ENCODE data around the gene RNF141. TPM values are rescaled to one million over a fixed set of nuclear protein-coding genes. Genes with fewer than 3 reads are reported as not detected.

RNF141 gene
- total RNA-seq, 2 experiments from 2014 or later: 19.4 to 20.8 TPM

DNA sequence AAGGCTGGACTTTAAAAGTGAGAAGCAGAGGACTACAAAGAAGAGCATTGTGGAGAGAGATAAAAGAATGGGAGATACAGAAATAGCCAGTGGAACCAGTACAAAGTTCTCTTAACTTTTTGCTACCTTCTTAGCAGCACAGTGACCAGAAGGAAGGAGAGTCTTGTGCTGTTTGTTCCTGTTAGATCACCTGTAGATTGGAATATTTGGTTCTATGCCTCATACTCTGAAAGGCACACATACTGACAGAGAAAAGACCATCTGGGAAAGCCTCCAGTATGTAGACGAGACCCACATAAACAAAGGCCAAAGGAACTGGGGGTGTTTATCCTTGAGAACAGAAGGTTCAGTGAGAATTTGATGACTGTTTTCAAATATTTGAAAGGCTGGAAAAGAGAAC lies 18.7 kb downstream of the RNF141 start:
- H3K4me3 Mint-ChIP-seq: no peak overlapping the region
- ChIA-PET CTCF (interaction anchor here (1.5 to 3.2 kb wide), 2 partner anchors 15 to 19 kb away, joined by 3 to 23 read pairs; partner anchors contain the start of gene RNF141), POLR2A (no interaction called here)
- TF ChIP-seq, protein P1, sequence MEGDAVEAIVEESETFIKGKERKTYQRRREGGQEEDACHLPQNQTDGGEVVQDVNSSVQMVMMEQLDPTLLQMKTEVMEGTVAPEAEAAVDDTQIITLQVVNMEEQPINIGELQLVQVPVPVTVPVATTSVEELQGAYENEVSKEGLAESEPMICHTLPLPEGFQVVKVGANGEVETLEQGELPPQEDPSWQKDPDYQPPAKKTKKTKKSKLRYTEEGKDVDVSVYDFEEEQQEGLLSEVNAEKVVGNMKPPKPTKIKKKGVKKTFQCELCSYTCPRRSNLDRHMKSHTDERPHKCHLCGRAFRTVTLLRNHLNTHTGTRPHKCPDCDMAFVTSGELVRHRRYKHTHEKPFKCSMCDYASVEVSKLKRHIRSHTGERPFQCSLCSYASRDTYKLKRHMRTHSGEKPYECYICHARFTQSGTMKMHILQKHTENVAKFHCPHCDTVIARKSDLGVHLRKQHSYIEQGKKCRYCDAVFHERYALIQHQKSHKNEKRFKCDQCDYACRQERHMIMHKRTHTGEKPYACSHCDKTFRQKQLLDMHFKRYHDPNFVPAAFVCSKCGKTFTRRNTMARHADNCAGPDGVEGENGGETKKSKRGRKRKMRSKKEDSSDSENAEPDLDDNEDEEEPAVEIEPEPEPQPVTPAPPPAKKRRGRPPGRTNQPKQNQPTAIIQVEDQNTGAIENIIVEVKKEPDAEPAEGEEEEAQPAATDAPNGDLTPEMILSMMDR (IDR thresholded peaks at IDR 0.05): no peak
- ATAC-seq: no peak
- H3K27ac Mint-ChIP-seq: no peak overlapping the region
- no peak for DNase-seq
- peaks cover 20% of the 10 kb centered on the region for H3K36me3 Mint-ChIP-seq (ENCODE audit: low read depth)
- H3K4me1 Mint-ChIP-seq (ENCODE audit: low read depth): peaks cover 15% of the 10 kb centered on the region
- H3K27me3 Mint-ChIP-seq: no peaks in the 10 kb centered on the region
- no peaks in the 10 kb centered on the region for H3K9me3 Mint-ChIP-seq
- intact Hi-C loops (cut with micrococcal nuclease): loop anchor here (10.0 kb wide), 2 partner anchors 107 to 213 kb away; no protein-coding TSS in a partner anchor

DNA sequence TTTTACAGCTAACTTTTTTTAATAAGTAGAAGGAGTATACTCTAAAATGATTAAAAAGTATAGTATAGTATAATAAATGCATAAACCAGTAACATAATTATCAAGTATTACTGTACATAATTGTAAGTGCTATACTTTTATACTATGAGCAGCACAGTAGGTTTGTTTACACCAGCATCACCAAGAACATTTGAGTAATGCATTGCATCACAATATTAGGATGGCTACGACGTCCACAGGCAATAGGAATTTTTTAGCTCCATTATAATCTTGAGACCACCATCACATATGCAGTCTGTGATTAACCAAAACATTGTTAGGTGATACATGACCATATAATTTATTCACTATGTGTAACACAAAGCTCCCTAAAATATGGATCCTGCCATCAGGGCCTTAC lies 20.4 kb downstream of the RNF141 start:
- peaks cover 2% of the 10 kb centered on the region for H3K4me1 Mint-ChIP-seq (ENCODE audit: low read depth)
- no peaks in the 10 kb centered on the region for H3K27me3 Mint-ChIP-seq
- H3K27ac Mint-ChIP-seq: no peak overlapping the region
- no peaks in the 10 kb centered on the region for H3K9me3 Mint-ChIP-seq
- intact Hi-C loops (cut with micrococcal nuclease): loop anchor here (10.0 kb wide), 2 partner anchors 106 to 214 kb away; no protein-coding TSS in a partner anchor
- ATAC-seq (no peak), DNase-seq (no peak)
- TF ChIP-seq, protein P1 (IDR thresholded peaks at IDR 0.05): no peak
- H3K36me3 Mint-ChIP-seq (ENCODE audit: low read depth): peaks cover 19% of the 10 kb centered on the region
- ChIA-PET POLR2A (interaction anchor here (1.0 kb wide), 1 partner anchor 20 kb away, joined by 3 read pairs; the partner anchor contains the start of gene RNF141), CTCF (interaction anchor here (1.0 to 3.2 kb wide), 5 partner anchors 16 to 154 kb away, joined by 3 to 23 read pairs (median 4); partner anchors contain the start of gene RNF141)
- H3K4me3 Mint-ChIP-seq: no peak overlapping the region

DNA sequence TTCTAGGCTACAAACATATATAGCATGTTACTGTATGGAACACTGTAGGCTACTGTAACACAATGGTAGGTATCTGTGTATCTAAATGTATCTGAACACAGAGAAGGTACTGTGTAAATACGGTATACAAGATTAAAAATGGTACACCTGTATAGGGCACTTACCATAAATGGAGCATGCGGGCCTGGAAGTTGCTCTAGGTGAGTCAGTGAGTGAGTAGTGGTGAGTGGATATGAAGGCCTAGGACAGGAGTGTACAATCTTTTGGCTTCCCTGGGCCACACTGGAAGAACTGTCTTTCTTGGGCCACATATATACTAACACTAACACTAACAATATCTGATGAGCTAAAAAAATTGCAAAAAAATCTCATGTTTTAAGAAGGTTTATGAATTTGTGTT lies 21.4 kb downstream of the RNF141 start:
- Mint-ChIP-seq H3K36me3 (ENCODE audit: low read depth) (peaks cover 15% of the 10 kb centered on the region), H3K27ac (no peak overlapping the region), H3K9me3 (no peaks in the 10 kb centered on the region), H3K4me1 (ENCODE audit: low read depth) (no peaks in the 10 kb centered on the region), H3K4me3 (no peak overlapping the region), H3K27me3 (no peaks in the 10 kb centered on the region)
- ChIA-PET POLR2A (interaction anchor here (1.0 kb wide), 1 partner anchor 21 kb away, joined by 3 read pairs; the partner anchor contains the start of gene RNF141), CTCF (interaction anchor here (0.9 to 3.2 kb wide), 3 partner anchors 8 to 153 kb away, joined by 3 to 23 read pairs (median 3); partner anchors contain the start of gene RNF141)
- DNase-seq (no peak), ATAC-seq (no peak)
- intact Hi-C loops (cut with micrococcal nuclease): loop anchor here (10.0 kb wide), 2 partner anchors 105 to 215 kb away; no protein-coding TSS in a partner anchor
- TF ChIP-seq, protein P1 (IDR thresholded peaks at IDR 0.05): no peak

DNA sequence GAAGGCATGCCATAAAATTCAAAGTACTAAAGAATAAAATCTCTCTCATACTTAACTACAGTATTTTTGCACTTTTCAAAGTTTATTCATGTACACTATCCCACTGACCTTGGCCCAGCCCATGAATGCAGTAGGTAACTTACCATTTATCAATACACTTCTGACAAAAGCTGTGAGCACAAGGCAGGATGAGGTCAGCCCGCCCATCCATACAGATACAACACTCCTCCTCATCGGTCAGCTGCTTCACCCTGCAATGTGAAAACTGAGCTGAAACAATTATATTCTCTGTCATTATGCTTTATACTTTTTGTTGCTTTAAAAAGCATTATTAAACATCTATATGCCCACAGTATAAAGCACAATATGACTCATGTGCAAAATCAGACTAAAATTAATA lies 22.1 kb downstream of the RNF141 start:
- intact Hi-C loops (cut with micrococcal nuclease): no loop called here
- Mint-ChIP-seq H3K4me3 (no peak overlapping the region), H3K27me3 (no peaks in the 10 kb centered on the region), H3K4me1 (ENCODE audit: low read depth) (no peaks in the 10 kb centered on the region), H3K9me3 (no peaks in the 10 kb centered on the region), H3K27ac (no peak overlapping the region), H3K36me3 (ENCODE audit: low read depth) (peaks cover 15% of the 10 kb centered on the region)
- ATAC-seq: no peak
- ChIA-PET POLR2A (interaction anchor here (0.7 kb wide), 1 partner anchor 23 kb away, joined by 3 read pairs; no protein-coding TSS in a partner anchor), CTCF (interaction anchor here (3.2 kb wide), 1 partner anchor 22 kb away, joined by 23 read pairs; the partner anchor contains the start of gene RNF141)
- DNase-seq: no peak
- TF ChIP-seq, protein P1 (IDR thresholded peaks at IDR 0.05): no peak

DNA sequence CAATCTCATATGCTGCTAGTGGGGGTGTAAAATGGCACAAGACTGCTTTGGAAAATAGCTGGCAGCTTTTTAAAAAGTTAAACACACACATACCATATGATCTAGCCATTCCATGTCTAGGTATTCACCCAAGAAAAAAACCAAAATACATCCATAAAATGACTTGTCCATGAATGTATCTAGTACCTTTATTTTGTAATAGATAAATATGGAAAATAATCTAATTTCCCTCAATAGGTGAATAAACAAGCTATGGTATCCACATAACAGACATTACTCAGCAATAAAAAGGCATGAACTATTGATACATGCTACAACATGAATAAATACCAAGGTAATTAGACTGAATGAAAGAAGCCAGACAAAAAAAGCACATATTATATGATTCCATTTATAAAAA lies 22.9 kb downstream of the RNF141 start:
- DNase-seq: no peak
- ATAC-seq: no peak
- TF ChIP-seq, protein P1 (IDR thresholded peaks at IDR 0.05): no peak
- intact Hi-C loops (cut with micrococcal nuclease): no loop called here
- H3K9me3 Mint-ChIP-seq: no peaks in the 10 kb centered on the region
- no peaks in the 10 kb centered on the region for H3K27me3 Mint-ChIP-seq
- CTCF ChIA-PET: no interaction called here
- H3K4me3 Mint-ChIP-seq: no peak overlapping the region
- no peak overlapping the region for H3K27ac Mint-ChIP-seq
- POLR2A ChIA-PET: interaction anchor here (0.7 kb wide), 1 partner anchor 24 kb away, joined by 3 read pairs; no protein-coding TSS in a partner anchor
- peaks cover 2% of the 10 kb centered on the region for H3K4me1 Mint-ChIP-seq (ENCODE audit: low read depth)
- peaks cover 13% of the 10 kb centered on the region for H3K36me3 Mint-ChIP-seq (ENCODE audit: low read depth)
